Measurements from ENCODE around the gene DOCK6.

Gene DOCK6

GRCh38 chr19:11273989-11274388, 11.7 kb upstream of the DOCK6 start:
- DNase-seq (ENCODE audit: low read depth in 1 of 2, low spot score in 1 of 2), result no peak

DNA sequence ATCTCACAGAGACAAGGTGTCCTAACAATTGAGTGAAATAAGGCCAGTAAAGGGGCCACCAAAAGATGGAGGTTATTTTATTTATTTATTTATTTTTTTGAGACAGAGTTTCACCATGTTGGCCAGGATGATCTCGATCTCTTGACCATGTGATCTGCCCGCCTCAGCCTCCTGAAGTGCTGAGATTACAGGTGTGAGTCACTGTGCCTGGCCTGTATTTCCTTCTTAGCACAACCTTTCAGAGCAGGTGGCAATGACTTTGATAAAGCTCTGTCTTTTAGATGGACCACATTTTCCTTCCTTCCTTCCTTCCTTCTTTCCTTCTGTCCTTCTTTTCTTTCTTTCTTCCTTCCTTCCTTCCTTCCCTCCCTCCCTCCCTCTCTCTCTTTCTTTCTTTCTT, 11.0 kb upstream of the DOCK6 start:
- DNase-seq (ENCODE audit: low read depth in 1 of 2, low spot score in 1 of 2), result no peak

GRCh38 chr19:11269408-11269807, 7.1 kb upstream of the DOCK6 start:
- no peak for DNase-seq (ENCODE audit: low read depth in 1 of 2, low spot score in 1 of 2)

DNA sequence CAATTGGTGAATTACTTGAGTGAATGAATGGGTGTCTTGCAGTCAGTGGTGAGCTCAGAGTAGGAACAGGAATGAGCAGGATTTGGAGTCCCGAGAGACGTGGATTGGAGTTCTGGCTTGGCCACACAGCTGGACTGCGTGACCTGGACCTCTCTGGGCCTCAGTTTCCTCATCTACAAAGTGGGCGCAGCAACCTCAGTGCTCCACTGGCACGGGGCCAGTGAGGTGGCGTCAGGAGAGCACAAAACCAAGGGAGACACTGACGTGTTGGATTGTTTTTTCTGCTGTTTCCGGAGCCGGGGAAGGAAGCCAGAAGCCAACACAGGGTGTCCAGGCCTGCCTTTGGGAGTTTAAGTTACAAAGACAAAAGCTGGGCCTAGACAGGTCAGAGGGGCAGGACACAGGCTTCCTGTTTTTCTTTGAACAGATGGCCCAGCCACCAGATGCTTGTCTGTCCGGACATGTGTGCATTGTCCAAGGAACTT, 6.5 kb upstream of the DOCK6 start:
- no peak for DNase-seq (ENCODE audit: low read depth in 1 of 2, low spot score in 1 of 2)

- no peak for DNase-seq (ENCODE audit: low read depth in 1 of 2, low spot score in 1 of 2)
These were observed 5.2 kb upstream of the DOCK6 start for GRCh38 chr19:11267316-11268085.

DNA sequence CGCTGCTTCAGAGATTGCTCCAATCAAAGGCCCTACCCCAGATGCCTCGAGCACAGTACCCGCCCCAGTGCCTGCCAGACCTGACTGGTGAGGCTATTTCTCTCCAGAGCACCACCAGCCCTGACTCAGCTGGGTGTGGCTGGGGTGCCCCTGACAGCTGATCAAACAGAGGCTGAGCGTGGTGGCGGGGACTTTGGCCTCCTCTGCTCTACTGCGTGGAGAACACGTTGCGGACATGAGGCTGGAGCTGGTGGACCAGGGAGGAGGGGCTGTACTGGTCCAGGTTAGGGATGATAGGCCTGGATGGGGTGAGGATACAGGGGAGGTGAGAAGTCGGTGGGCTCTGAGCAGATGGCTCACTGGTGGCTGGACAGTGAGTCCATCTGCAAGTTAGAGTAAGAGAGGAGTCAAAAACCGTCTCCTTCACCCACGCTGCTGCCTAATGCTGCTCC, 3.5 kb upstream of the DOCK6 start:
- DNase-seq (ENCODE audit: low read depth in 1 of 2, low spot score in 1 of 2), result no peak

- no peak for DNase-seq (ENCODE audit: low read depth in 1 of 2, low spot score in 1 of 2)
These were observed 3.0 kb upstream of the DOCK6 start for GRCh38 chr19:11265177-11265784.

DNA sequence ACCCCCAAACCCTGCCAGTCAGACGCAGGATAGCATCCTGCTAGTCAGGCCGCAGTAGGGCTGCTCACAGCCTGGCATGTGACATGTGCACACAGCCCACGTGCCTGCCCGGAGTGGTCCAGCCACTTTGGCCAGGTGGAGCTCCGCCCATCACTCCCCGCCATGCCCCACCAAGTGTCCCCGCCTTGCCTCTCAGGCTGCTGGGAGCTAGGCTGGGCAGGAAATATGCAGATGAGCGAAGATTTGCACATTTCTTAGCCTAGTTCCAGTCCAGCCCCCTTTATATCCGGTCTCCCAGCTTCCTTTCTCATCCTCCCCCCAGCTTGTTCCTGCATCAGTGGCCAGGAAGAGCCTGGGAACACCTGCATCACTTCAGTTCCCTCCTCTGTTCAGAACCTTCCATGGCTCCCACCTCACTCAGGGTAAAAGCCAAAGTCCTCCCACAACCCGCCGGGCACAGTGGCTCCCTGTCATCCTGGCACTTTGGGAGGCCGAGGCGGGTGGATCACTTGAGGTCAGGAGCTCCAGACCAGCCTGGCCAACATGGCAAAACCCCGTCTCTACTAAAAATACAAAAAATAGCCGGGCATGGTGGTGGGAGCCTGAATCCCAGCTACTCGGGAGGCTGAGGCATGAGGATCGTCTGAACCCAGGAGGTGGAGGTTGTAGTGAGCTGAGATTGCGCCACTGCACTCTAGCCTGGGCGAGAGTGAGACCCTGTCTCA, 2.3 kb upstream of the DOCK6 start:
- DNase-seq (ENCODE audit: low read depth in 1 of 2, low spot score in 1 of 2), result no peak

GRCh38 chr19:11263726-11264125, 1.4 kb upstream of the DOCK6 start:
- no peak for DNase-seq (ENCODE audit: low read depth in 1 of 2, low spot score in 1 of 2)

GRCh38 chr19:11261431-11261970, 823 bp downstream of the DOCK6 start:
- no peak for DNase-seq (ENCODE audit: low read depth in 1 of 2, low spot score in 1 of 2)

DNA sequence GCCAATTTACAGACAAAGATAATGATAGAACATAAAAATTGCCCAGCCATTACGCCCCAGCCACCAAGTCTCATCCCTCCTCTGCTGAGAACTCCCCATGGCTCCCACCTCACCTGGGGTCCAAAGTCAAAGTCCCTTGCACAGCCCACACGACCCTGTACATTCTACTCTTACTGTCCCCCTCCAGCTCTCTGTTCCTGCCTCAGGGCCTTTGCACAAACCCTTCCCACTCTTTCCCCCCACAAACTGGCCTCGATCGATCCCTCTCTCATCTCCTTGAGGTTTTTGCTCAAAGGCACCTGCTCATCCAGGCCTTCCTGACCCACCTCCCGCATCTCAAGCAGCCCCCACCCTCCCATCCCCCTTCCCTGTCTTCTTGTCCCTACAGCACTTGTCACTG, 1.3 kb downstream of the DOCK6 start:
- no peak for DNase-seq (ENCODE audit: low read depth in 1 of 2, low spot score in 1 of 2)

DNA sequence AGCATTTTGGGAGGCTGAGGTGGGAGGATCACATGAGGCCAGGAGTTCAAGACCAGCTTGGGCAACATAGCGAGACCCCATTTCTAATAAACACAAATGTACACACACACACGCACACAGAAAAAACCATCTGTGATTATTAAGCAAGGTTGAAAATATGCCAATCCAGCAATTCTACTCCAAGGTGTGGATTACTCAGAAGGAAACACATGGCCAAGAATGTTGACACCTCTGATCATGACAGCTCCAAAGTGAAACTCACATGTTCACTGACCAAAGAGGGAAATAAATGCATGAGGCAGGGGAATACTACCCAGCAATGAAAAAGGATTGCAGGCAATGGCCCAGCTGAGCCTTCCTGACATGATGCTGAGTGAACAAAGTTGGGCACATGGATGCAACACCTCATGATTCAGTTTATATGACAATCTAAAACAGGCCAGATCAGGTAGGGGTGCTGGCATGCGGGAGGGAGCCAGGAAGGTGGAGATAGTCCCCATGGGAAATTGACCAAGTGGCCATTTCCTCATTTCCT, 4.4 kb downstream of the DOCK6 start:
- DNase-seq (ENCODE audit: low read depth in 1 of 2, low spot score in 1 of 2), result no peak

- no peak for DNase-seq (ENCODE audit: low read depth in 1 of 2, low spot score in 1 of 2)
These were observed 6.1 kb downstream of the DOCK6 start for GRCh38 chr19:11256189-11256588.

- no peak for DNase-seq (ENCODE audit: low read depth in 1 of 2, low spot score in 1 of 2)
These were observed 7.7 kb downstream of the DOCK6 start for GRCh38 chr19:11254666-11255065.

GRCh38 chr19:11252665-11253355, 9.5 kb downstream of the DOCK6 start:
- no peak for DNase-seq (ENCODE audit: low read depth in 1 of 2, low spot score in 1 of 2)

- no peak for DNase-seq (ENCODE audit: low read depth in 1 of 2, low spot score in 1 of 2)
These were observed 10.5 kb downstream of the DOCK6 start for GRCh38 chr19:11251650-11252314.

DNA sequence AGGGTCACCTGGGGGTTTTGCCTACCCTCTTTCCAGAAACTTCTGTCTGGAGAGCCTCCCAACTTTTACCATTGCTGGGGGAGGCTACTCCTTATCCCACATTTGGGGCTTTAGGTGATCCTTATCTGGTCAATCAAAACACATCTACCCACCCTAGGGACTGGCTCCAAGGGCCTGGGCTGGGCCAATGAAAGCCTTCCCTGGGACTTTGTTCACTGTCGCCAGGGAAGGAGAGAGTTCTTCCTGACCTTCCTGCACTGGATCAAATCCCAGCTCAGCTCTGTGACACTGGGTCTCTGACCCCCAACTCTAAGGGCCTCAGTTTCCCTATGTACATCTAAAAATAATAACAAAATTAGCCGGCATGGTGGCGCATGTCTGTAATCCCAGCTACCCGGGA, 11.1 kb downstream of the DOCK6 start:
- DNase-seq (ENCODE audit: low read depth in 1 of 2, low spot score in 1 of 2), result no peak

DNA sequence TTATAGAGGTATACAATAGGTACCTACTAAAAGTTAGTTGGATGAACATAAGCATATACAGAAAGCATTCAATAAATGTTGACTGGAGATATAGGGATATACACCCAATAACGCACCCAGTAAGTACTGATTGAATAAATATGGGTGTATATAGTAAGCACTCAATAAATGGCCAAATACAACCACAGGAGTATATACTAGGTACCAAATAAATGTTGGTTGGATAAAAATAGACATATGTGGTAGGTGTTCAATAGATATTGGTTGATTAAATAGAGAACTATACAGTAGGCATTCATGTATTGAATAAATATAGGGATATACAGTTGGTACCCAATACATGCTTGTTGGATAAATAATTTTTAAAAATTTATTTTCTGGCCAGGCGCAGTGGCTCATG, 13.5 kb downstream of the DOCK6 start:
- no peak for DNase-seq (ENCODE audit: low read depth in 1 of 2, low spot score in 1 of 2)

DNA sequence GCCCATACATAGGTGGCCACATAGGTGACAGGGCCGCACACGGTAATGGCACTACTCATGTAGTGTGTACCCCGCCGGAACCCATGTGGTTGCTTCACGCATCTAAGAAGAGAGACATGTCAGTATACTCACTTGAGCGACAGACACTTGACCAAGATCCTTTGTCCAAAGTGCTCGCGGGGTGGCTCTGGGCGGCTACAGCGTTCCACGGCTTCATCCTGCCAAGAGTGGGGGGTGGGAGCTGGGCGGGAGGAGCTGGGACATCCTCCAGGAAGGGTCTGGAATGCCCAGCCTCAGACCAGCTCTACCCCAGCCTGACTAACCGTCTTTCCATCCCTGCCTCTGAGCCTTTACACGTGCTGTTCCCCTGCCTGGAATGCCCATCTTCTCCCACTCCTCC, 14.4 kb downstream of the DOCK6 start:
- DNase-seq (ENCODE audit: low read depth in 1 of 2, low spot score in 1 of 2), result no peak

DNA sequence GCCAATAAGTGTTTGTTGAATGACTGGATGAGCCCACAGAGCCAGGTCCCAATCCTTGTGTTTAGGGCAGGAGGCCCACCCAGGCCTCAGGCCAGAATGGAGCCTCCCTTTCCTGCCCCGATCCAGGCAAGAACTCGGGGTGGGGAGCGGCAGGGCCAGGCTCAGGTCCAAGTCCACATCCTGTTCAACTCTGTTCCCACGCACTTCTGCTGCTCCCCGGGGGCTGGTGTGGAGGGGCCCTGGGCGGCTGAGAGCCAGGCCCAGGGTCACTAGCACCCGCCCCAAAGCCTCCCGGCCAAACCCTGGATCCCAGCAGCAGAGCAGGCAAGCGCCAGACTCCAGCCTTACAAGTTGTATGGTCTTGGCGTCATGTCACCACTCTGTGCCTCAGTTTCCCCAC, 14.9 kb downstream of the DOCK6 start:
- DNase-seq (ENCODE audit: low read depth in 1 of 2, low spot score in 1 of 2), result no peak
